KG1 (cell line): ENCODE data around the gene RPS6KA5.
"Not testable (repeated sequence)": the region's sequence is repeated elsewhere in the genome, so short reads cannot be mapped to it uniquely, and the experiment has no call there.

Experiments used
- DNase-seq: peaks from one replicate; lab custom pipeline; 2025; lab: John Stamatoyannopoulos, UW

The RPS6KA5 gene

DNA sequence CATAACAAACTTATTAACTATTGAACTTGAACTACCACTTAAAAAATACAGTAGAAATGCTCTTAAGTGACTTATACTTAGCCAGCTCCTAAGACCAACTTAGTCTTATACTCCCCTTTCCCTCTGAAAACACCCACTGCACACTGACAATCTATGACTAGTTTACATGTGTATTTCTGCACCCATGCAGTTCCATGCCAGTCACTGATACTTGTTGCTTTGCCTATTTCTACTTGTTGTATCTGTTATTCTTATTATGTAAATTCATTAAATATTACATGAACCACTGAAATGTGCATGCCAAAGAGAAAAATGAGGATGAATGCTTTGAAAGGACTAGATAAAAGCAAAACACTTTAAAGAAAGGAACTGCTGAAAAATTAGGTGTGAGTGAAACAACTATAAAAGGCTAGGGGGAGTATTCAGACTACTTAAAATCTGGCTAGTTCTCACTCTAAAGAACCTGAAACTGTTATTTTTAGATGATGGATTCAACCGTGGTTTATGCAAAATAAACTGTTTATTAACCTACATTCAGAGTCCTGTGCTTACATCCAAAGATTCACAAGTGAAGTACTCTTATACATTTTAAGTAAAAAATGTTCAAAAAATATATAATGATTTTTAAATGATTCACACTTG is 74.7 kb downstream of the RPS6KA5 start:
- no peak for DNase-seq

DNA sequence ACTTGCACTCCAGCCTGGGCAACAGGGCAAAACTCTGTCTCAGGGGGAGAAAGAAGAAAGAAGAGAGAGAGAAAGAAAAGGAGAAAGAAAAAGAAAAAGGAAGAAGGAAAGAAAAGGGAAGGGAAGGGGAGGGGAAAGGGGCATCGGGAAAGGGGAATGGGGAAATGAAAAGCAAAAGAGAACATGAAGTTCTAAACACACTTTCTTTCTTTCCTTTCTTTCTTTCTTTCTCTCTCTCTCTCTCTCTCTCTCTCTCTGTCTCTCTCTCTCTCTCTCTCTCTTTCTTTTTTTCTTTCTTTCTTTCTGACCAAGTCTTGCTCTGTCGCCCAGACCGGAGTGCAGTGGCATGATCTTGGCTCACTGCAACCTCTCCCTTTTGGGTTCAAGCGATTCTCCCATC is 76.9 kb downstream of the RPS6KA5 start:
- DNase-seq, result no peak

DNA sequence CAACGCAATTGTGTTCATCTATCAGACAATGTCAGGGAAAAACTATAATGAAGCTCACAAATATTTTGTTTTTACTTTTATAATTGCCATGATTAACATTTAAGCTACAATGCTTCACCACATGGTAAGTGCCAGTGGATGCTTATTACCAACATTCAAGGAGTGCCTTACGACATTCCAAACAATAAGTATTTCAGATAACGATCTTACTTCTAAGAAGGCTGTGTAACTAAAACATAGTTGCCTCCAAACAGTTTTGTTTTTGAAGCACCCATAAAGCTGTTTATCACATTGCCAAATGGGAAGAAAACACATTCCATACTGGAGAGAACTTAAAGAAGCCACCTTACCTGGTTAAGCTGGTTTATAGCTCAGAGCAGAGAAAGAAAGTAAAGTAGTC is 78.8 kb downstream of the RPS6KA5 start:
- DNase-seq, result no peak

DNA sequence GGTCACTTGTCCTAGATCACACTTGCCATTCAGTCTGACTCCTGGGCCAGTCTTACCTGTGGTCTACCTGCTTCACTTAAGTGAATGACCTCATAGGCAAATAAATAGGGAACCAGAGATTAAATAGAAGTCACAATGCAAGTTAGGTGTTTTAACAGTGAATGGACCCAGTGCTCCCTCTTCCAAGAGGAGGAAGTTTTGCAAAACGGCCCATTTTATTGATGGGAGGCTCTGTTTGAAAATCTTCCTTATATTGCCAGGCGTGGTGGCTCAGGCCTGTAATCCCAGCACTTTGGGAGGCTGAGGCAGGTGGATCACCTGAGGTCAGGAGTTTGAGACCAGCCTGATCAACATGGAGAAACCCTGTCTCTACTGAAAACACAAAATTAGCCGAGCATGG is 79.8 kb downstream of the RPS6KA5 start:
- DNase-seq, result not testable (repeated sequence)

DNA sequence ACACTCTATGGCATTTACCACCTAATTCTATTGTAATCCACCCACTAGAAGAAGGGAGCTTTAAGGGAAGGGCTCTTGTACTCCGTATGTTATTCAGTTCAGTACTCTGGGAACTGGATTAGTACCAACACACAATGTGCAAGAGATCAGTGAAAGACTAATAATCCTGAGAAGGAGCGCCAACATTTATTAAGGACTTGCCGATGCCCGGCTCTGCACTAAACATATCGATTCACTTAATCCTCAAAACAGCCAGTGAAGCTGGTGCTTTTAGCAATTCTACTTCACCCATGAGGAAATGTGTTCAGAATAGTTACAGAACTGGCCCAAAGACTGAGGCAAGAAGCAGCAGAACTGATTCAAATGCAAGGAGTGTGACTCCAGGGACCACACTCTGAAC is 80.9 kb downstream of the RPS6KA5 start:
- no peak for DNase-seq

DNA sequence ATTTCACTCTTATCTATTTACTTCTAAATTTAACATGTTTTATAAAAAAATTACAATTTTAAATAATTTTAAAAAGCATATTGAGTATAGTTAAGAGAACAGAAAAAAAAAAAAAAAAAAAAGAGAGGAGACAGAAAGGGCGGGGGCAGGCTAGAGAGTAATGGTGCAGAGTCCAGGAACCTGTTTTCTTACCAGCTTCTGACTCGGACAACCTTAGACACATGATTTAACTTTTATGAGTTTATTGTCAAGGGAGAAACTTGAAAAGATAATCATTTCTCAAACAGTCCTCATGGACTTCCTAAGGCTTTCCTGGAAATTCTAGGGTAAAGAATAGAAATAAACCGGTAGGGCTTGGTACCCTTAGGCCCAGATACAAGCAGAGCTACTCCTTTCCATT is 84.3 kb downstream of the RPS6KA5 start:
- no peak for DNase-seq

DNA sequence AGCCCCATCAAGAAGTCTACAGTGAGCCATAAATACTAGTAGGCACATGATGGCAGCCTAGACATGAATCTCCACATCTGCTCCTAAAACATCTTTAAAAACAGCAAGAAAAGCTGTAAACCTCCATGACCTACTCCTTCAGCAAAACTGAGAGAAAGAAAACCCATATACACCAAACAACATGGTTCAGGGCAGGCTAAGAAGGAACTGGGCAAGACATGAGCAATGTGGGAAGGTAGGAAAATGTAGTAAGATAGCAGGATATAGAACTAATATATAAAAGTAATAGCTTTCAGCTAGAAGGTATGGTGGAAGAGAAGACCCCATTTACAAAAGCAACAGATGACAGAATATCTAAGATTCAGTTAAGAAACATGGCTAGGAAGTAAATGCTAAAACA is 88.8 kb downstream of the RPS6KA5 start:
- no peak for DNase-seq

DNA sequence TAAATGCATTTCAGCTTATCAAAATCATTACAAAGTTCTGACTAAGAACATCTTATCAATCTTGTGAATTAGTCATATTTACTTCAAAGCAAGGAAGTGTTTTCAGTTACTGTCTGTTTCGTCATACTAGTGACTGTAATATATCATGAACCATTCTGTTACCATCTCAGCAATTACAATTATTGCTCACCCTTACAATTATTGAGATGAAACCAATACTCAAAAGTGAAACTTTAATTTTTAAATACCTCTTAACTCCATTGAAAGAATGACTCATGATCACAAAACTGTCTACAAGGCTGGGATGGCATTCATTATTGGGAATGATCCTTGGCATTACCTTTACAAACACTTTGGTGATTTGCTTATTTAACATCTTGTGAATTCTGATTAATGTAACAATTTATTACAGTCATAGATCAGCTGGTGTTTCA is 90.3 kb downstream of the RPS6KA5 start:
- no peak for DNase-seq

DNA sequence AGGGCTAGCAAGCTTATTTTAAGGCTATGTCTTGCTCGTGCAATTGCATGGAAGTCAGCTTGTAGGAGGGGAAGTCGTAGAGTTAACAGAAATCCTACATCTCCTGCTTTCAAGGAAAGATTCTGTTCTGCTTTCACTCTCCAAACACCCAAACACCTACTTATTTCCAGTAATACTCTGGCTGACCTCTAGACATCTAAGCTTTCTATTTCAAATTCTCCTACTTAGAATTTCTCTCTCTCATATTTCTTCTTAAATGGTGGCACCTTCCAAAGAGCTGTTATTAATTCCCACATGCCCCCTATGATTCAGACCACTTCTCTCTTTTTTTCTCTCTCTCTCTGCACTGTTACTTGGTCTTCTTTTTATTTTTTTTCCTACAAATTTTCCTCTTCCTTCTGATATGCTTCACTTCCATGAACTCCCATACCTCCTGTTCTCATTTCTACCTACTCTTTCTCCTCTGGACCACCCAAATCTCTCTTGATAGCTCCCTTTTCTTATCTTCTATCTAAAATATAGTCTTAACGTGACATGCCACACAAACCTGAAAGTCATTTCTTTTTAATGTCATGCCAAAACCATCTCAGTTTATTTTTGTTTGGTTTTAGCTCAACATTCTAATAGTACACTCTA is 90.8 kb downstream of the RPS6KA5 start:
- no peak for DNase-seq

DNA sequence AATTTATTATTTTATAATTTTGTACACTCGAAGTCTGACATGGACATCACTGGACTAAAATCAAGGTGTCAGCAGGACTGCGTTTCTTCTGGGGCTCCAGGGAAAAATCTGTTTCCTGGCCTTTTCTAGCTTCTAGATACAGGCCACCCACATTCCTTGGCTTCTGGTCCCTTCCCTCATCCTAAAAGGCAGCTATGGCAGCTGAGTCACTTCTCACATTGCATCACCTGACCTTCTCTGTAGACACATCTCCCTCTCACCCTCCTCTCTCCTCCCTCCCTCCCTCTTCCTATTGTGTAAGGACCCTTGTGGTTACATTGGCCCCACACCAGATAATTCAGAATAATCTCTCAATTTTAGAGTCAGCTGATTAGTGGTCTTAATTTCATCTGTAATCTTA is 92.4 kb downstream of the RPS6KA5 start:
- no peak for DNase-seq

DNA sequence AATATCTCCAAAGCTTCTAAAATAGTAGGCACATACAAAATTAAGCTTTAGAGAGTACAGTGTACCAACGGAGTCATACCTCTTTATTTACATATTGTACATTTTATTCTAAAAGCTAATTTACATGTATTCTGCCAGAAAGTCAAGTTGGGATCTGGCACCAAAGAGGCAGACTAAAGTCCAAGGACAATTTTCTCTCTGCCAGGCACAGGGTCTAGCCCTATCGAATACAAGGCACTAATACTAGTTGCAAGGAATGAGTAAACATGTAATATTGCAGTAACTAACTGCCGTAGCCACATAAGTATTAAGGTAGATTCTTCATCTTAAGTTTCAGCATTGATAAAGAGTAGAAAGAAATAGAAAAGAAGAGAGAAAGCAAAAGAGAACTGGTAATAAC is 93.9 kb downstream of the RPS6KA5 start:
- no peak for DNase-seq

DNA sequence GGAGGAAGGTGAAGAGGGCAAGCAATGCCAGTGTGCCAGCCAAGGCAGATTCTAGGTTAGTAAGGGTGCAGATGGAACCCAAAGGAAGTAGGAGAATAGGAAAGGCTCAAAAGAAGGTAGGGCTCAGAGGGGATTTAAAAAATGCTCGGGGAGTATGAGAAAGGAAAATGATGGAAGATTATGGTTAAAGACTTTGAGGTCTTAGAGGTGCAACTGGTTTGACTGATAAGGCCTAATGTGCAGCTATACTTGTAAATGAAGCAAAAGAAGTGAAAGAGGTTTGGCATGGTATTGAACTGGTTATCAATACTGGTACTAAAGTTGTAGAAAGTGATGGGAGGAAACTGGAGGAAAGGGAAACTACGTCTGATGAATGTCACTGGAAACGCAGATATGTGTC is 94.7 kb downstream of the RPS6KA5 start:
- no peak for DNase-seq

DNA sequence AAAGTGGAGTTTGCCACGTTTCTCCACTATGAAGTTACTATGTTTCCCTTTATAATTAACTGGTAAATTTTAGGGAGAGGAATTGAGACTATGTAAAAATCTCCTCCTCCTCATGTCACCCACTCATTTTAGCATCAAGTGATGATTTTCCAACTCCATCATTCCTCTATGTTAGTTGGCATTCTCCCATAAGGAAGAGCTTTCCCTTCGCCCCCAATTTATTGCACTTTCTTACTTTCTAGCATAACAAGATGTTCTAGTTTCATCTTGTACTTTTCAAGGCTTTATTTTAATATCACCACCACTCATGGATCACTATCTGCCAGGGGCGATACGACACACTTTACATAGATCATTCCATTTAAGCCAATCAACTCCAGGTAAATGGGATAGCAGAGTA is 97.1 kb downstream of the RPS6KA5 start:
- no peak for DNase-seq

DNA sequence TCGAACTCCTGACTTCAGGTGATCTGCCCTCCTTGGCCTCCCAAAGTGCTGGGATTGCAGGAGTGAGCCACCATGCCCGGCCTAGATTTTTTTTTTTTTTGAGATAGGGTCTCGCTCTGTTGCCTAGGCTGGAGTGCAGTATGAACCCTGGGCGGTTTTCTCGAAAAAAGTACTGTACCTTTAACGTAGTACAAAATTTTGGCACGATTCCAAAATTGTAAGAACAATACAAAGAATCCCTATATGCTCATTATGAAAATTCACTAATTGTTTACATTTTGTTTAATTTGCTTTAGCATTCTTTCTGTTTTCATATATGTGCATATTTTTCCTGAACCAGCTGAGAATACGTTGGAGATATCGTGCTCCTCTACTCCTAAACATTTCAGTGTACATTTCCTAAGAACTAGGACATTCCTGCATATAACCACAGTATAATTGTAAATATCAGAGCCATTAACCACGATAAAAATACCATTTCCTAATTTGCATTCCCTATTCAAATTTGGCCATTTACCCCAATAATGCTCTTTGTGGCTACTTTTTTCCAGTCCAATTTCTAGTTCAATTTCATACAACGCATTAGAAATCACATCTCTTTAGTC is 97.8 kb downstream of the RPS6KA5 start:
- DNase-seq, result no peak

DNA sequence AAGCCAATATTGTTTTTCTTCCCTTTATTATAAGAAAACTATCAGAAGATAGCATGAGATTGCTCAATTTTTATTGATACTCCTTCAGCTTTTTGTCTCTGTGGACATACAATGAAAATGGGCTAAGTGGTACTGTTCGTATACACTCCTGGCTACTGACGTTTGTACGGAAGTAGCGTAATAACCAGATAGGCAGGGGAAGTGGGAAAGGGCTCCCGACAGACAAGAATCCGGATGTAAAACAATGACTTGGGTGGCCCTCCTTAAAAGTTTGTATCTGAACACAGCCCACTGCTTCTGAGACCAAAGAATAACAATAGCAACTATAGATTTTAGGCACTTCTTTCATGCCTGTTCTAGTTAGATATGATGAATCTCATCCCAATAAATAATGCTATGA is 99.6 kb downstream of the RPS6KA5 start:
- no peak for DNase-seq

DNA sequence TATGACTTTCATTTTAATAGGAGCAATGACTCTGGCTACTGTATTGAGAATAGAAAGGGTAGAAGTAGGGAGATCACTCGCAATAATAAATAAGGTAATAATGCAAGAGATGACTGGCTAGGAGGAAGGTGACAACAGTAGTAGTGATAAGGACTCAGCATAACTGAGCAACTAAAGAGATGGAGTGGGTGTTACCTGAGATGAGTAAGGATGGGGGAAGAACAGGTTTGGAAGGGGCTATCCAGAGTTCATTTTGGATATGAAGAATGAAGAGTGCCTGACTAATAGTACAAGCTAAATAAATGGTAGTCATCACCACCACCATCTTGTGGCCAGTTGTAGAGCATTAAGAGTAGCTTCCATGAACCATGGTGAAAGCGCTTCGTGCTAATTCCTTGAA is 101.1 kb downstream of the RPS6KA5 start:
- DNase-seq, result no peak

DNA sequence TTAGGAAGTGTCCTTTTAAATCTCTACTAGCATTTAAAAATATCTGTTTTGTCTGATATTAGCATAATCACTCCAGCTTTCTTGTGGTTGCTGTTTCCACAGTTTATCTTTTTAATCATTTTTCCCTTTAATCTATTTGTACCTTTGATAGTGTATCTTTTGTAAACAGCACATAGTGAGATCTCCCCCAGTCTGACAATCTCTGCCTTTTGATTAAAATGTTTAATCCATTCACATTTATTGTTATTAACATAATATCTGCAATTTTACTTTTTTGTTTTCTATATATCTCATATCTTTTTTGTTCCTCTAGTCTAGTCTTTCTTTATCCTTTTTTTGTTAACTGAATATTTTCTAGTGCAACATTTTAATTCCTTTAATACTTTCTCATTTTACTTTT is 104.2 kb downstream of the RPS6KA5 start:
- no peak for DNase-seq

DNA sequence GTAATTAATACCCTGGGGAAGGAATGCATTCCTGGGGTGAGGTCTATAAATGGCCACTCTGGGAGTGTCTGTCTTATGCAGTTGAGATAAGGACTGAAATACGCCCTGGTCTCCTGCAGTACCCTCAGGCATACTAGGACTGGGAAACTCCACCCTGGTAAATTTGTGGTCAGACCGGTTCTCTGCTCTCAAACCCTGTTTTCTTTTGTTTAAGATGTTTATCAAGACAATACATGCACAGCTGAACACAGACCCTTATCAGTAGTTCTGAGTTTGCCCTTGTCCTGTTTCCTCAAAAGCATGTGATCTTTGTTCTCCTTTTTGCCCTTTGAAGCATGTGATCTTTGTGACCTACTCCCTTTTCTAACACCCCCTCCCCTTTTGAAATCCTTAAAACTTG is 106.8 kb downstream of the RPS6KA5 start:
- not testable (repeated sequence) for DNase-seq

DNA sequence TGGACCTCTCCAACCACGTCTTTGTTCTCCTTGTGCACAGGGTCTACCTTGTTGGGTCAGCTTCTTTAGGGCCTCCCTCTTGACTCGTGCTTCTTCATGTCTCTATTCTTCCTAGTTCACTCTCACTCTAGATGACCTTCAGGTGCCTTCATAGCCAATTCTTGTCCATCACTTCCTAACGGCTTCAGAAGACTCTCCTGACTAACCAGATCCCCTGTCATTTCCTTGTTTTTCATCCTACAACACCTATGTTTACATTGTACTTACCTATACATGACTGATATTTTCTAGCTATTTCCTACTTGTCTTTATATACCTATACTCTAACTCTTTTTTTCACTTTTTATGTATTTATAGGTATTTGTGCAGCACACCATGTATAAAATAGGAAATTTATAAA is 117.1 kb downstream of the RPS6KA5 start:
- no peak for DNase-seq

DNA sequence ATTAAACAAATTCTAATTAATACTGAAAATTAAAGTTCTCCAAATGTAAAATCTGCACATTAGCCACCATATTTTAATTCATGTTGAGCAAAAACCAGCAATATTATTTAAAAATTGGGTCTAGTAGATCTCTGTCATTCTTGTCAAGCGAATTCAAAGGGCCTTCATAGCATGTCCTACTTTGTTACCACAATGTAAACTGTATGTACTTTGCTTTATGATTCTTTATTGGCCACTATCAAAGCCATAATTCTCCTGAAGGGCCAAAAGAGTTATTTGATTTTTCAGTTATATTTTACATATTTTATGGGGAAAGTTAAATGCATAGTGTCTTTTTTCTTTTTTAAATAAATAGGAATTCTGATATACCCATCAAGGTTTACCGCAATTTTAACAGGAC is 117.9 kb downstream of the RPS6KA5 start:
- DNase-seq, result no peak

DNA sequence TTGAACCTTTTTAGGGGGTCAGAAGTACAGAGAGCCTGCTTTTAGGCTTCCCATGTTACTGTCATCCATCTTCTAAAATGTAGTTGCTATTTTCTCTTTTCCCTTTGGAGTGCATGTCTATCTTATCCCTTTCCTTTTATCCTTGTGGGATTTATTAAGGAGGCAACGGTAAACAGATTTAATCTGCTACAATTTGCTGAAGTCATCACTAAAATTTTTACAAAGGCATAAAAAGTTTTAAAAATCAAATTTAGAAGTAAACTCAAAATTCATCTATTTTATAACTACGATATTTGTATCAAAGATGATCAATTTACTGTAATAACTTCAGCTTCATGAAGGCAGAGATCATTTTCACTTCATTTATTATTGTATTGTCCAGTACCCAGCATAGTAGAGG is 118.7 kb downstream of the RPS6KA5 start:
- no peak for DNase-seq

DNA sequence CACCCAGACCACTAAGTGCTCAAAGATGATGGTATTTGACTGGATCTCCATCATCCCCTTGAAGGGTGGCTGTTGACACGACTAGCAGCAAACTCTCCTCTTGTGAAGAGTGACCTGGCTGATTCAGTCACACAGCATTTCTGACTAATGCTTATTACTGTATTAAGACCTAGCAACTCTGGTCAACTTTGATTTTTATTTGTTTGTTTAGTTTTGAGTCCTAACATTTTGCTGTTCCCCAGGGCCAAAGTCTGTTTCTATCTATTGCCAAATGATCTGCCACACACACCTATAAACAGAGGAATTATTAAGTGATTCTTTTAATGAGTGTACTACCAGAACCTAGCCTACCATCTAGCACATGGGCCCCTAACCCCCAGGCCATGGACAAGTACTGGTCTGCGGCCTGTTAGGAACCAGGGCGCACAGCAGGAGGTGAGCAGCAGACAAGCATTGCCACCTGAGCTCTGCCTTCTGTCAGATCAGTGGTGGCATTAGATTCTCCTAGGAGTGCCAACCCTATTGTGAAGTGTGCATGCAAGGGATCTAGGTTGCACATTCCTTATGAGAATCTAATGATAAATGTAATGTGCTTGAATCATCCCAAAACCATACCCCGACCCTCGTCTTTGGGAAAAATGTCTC is 120.0 kb downstream of the RPS6KA5 start:
- no peak for DNase-seq

DNA sequence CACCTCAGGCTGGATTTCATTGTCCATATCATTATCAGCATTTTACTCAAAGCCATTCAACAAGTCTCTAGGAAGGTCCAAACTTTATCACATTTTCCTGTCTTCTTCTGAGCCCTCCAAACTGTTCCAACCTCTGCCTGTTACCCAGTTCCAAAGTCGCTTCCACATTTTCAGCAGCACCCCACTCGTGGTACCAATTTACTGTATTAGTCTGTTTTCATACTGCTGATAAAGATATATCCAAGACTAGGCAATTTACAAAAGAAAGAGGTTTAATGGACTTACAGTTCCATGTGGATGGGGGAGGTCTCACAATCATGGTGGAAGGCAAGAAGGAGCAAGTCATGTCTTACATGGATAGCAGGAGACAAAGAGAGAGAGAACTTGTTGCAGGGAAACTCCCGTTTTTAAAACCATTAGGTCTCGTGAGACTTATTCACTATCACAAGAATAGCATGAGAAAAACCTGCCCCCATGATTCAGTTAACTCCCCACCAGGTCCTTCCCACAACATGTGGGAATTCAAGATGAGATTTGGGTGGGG is 121.1 kb downstream of the RPS6KA5 start:
- not testable (repeated sequence) for DNase-seq
